H9 (cell line): ENCODE results near the gene PIN4. TPM values are rescaled to one million over a fixed set of nuclear protein-coding genes. Genes with fewer than 3 reads are reported as not detected.

Experiments used
- DNase-seq: peaks from one replicate; pipeline ENCODE4 v3.0.0-alpha.2; 2017
- H2AFZ ChIP-seq: one replicate; pipeline ENCODE4 v1.6.1; 2013; ENCODE audit warnings: mild to moderate bottlenecking, low read length, control low read depth, moderate library complexity
- H2AK5ac ChIP-seq: 2 replicates; pipeline ENCODE4 v1.6.1; 2013; ENCODE audit warnings: low read length, control low read depth, mixed read lengths; ENCODE audit not compliant: insufficient read length
- H2BK120ac ChIP-seq: one replicate; pipeline ENCODE4 v1.6.1; 2013; ENCODE audit warnings: low read depth, mild to moderate bottlenecking, low read length, control low read depth, inconsistent platforms; ENCODE audit not compliant: poor library complexity, severe bottlenecking
- H2BK12ac ChIP-seq: 2 replicates; pipeline ENCODE4 v1.6.1; 2013; ENCODE audit warnings: low read length, control low read depth, mixed read lengths, low read depth; ENCODE audit not compliant: insufficient read length
- H2BK15ac ChIP-seq: 2 replicates; pipeline ENCODE4 v1.6.1; 2013; ENCODE audit warnings: low read depth, low read length, control low read depth
- H2BK20ac ChIP-seq: one replicate; pipeline ENCODE4 v1.6.1; 2013; ENCODE audit warnings: low read depth, mild to moderate bottlenecking, low read length, control low read depth, inconsistent platforms; ENCODE audit not compliant: poor library complexity, severe bottlenecking
- H2BK5ac ChIP-seq: 2 replicates; pipeline ENCODE4 v1.6.1; 2013; ENCODE audit warnings: low read length, control low read depth, mixed read lengths; ENCODE audit not compliant: insufficient read length
- H3K14ac ChIP-seq: 2 replicates; pipeline ENCODE4 v1.6.1; 2013; ENCODE audit warnings: low read length, control low read depth; ENCODE audit not compliant: insufficient read depth
- H3K18ac ChIP-seq: 2 replicates; pipeline ENCODE4 v1.6.1; 2013; ENCODE audit warnings: low read depth, mild to moderate bottlenecking, mixed read lengths, low read length, control low read depth; ENCODE audit not compliant: insufficient read length
- H3K23ac ChIP-seq: 2 replicates; pipeline ENCODE4 v1.6.1; 2013; ENCODE audit warnings: low read length, control low read depth, mixed read lengths, low read depth; ENCODE audit not compliant: insufficient read length
- H3K23me2 ChIP-seq: 2 replicates; pipeline ENCODE4 v1.6.1; 2013; ENCODE audit warnings: low read depth, mild to moderate bottlenecking, mixed read lengths, low read length, control low read depth; ENCODE audit not compliant: insufficient read length, poor library complexity, severe bottlenecking
- H3K27ac ChIP-seq: 2 replicates; pipeline ENCODE4 v1.5.1; 2013; ENCODE audit warnings: low read length, control low read depth, mixed read lengths, low read depth; ENCODE audit not compliant: insufficient read length
- H3K27me3 ChIP-seq: 2 replicates; pipeline ENCODE4 v1.6.1; 2013; ENCODE audit warnings: low read length, control low read depth, inconsistent platforms; ENCODE audit not compliant: insufficient read depth
- H3K4ac ChIP-seq: 2 replicates; pipeline ENCODE4 v1.6.1; 2013; ENCODE audit warnings: low read depth, mild to moderate bottlenecking, control low read depth, inconsistent platforms, low read length, moderate library complexity
- H3K4me1 ChIP-seq: 2 replicates; pipeline ENCODE4 v1.6.1; 2013; ENCODE audit warnings: low read length, control low read depth, inconsistent platforms; ENCODE audit not compliant: insufficient read depth
- H3K4me2 ChIP-seq: 2 replicates; pipeline ENCODE4 v1.6.1; 2013; ENCODE audit warnings: low read length, control low read depth, mixed read lengths; ENCODE audit not compliant: insufficient read length, insufficient read depth
- H3K56ac ChIP-seq: 2 replicates; pipeline ENCODE4 v1.6.1; 2013; ENCODE audit warnings: low read depth, mild to moderate bottlenecking, mixed read lengths, low read length, control low read depth; ENCODE audit not compliant: insufficient read length
- H3K79me1 ChIP-seq: 2 replicates; pipeline ENCODE4 v1.6.1; 2013; ENCODE audit warnings: low read depth, mild to moderate bottlenecking, moderate library complexity, low read length, control low read depth, inconsistent platforms; ENCODE audit not compliant: insufficient read depth, poor library complexity, severe bottlenecking
- H3K79me2 ChIP-seq: 2 replicates; pipeline ENCODE4 v1.6.1; 2013; ENCODE audit warnings: low read length, control low read depth, inconsistent platforms; ENCODE audit not compliant: insufficient read depth
- H3K9ac ChIP-seq: 2 replicates; pipeline ENCODE4 v1.6.1; 2013; ENCODE audit warnings: low read length, control low read depth, mixed read lengths; ENCODE audit not compliant: insufficient read length; ENCODE audit errors: extremely low read depth
- H3K9me3 ChIP-seq: one replicate; pipeline ENCODE4 v1.6.1; 2013; ENCODE audit warnings: low read depth, low read length, inconsistent platforms; ENCODE audit not compliant: control insufficient read depth
- H3T11ph ChIP-seq: one replicate; pipeline ENCODE4 v1.6.1; 2013; ENCODE audit warnings: mild to moderate bottlenecking, low read length, control low read depth, inconsistent platforms
- H4K20me1 ChIP-seq: one replicate; pipeline ENCODE4 v1.6.1; 2013; ENCODE audit not compliant: control insufficient read depth, insufficient read length, insufficient read depth
- H4K5ac ChIP-seq: 2 replicates; pipeline ENCODE4 v1.6.1; 2013; ENCODE audit warnings: low read depth, mild to moderate bottlenecking, mixed read lengths, low read length, control low read depth; ENCODE audit not compliant: insufficient read length
- H4K8ac ChIP-seq: replicated peaks from 2 replicates; pipeline ENCODE4 v1.6.1; 2013; ENCODE audit warnings: low read length, control low read depth, mixed read lengths, low read depth; ENCODE audit not compliant: insufficient read length
- H4K91ac ChIP-seq: 2 replicates; pipeline ENCODE4 v1.6.1; 2013; ENCODE audit warnings: low read depth, mild to moderate bottlenecking, moderate library complexity, mixed read lengths, low read length, control low read depth; ENCODE audit not compliant: insufficient read length
- H3K27ac Mint-ChIP-seq, 3 experiments: 2 replicates in 2 of 3; 3 replicates in 1 of 3; pipeline ENCODE4 v1.8.0; 2020 to 2021; ENCODE audit warnings: mixed read lengths in 3 of 3, mild to moderate bottlenecking in 1 of 3, moderate library complexity in 1 of 3
- H3K27me3 Mint-ChIP-seq: 2 replicates; pipeline ENCODE4 v1.8.0; 2021; ENCODE audit warnings: low read depth, mild to moderate bottlenecking, moderate library complexity, mixed read lengths
- H3K36me3 Mint-ChIP-seq, 3 experiments: 2 replicates in 2 of 3; 3 replicates in 1 of 3; pipeline ENCODE4 v1.8.0; 2020 to 2021; ENCODE audit warnings: low read depth in 3 of 3, mixed read lengths in 3 of 3; ENCODE audit not compliant: insufficient read depth in 1 of 3
- H3K4me1 Mint-ChIP-seq, 2 experiments: 2 replicates each; pipeline ENCODE4 v1.8.0; 2020; ENCODE audit warnings: mixed read lengths in 2 of 2
- H3K4me3 Mint-ChIP-seq, 2 experiments: 2 replicates in 1 of 2; 3 replicates in 1 of 2; pipeline ENCODE4 v1.8.0; 2020 to 2021; ENCODE audit warnings: mild to moderate bottlenecking in 2 of 2, mixed read lengths in 2 of 2, moderate library complexity in 1 of 2
- H3K9me3 Mint-ChIP-seq, 2 experiments: 2 replicates in 1 of 2; 3 replicates in 1 of 2; pipeline ENCODE4 v1.8.0; 2020; ENCODE audit warnings: mild to moderate bottlenecking in 2 of 2, mixed read lengths in 2 of 2, moderate library complexity in 1 of 2
- CTCF ChIP-seq: fragments of 200-600 bp; sonication (generic); conservative IDR thresholded peaks from 3 replicates; pipeline ENCODE4 v1.8.0; 2021; ENCODE audit warnings: antibody characterized with exemption, mild to moderate bottlenecking
- WGBS: extraction: QIAGEN DNeasy Blood & Tissue Kit; methylation state at CpG from one replicate; pipeline ENCODE4 v1.1.7; 2013; ENCODE audit warnings: missing lambda C conversion rate, low lambda C conversion rate, mixed read lengths; ENCODE audit not compliant: insufficient read length; ENCODE audit errors: extremely low coverage; 5-methylcytosine and 5-hydroxymethylcytosine counted together
- total RNA-seq: library from RNA; stranded (reverse); gene quantifications from 2 replicates; pipeline ENCODE4 v1.2.1, GENCODE V29; 2021

PIN4 gene
- total RNA-seq, 1 experiment from 2014 or later = 16.3 TPM

DNA sequence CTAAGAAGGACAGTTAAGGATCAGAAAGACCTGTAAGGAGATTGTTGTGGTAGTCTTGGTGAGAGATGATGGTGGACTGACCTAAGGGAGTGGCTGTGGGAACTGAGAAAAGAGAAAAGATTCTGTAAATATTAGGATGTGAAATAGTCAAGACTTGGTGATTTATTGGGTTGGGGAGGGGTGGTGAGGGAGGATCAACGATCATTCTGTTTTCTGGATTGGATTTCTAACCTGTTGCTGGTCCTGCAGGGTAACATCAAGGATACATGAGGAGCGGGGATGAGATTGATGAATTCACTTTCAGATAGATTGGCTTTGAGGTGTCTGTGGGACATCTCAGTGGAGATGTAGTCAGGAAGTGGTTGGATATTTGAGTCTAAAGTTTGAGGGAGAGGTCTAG is 1.4 kb downstream of the PIN4 start:
- peak overlapping the region; percentile 47 for H3K4me2 ChIP-seq
- no peaks in the 10 kb centered on the region for H3K27me3 ChIP-seq
- no peak overlapping the region for H2BK120ac ChIP-seq
- H3K27ac ChIP-seq = no peak overlapping the region
- H2BK15ac ChIP-seq = no peak overlapping the region
- H3K56ac ChIP-seq = no peak overlapping the region
- no peak overlapping the region for H3K27ac Mint-ChIP-seq
- no peak for TF ChIP-seq CTCF
- H2BK12ac ChIP-seq = no peak overlapping the region
- no peak overlapping the region for H3T11ph ChIP-seq
- H3K27me3 Mint-ChIP-seq = no peaks in the 10 kb centered on the region
- H3K36me3 Mint-ChIP-seq = peaks cover 7 to 26% (median 20%) of the 10 kb centered on the region in 3 experiments
- H3K4ac ChIP-seq = no peak overlapping the region
- H3K9me3 Mint-ChIP-seq = peaks cover 25 to 36% of the 10 kb centered on the region in 2 experiments
- H3K4me1 Mint-ChIP-seq = peaks cover 0 to 5% of the 10 kb centered on the region in 2 experiments; a peak in 1 of 4 replicates
- no peak for DNase-seq
- peaks cover 3% of the 10 kb centered on the region for H4K20me1 ChIP-seq
- H2BK20ac ChIP-seq = no peak overlapping the region
- no peak overlapping the region for H2AFZ ChIP-seq
- no peaks in the 10 kb centered on the region for H3K4me1 ChIP-seq
- no peaks in the 10 kb centered on the region; the same call in 1 of the 2 replicates for H3K79me2 ChIP-seq
- no peak overlapping the region for H4K8ac ChIP-seq
- H3K9ac ChIP-seq = no peak overlapping the region
- H2AK5ac ChIP-seq = no peak overlapping the region
- no peak overlapping the region for H3K18ac ChIP-seq
- H3K23me2 ChIP-seq = no peaks in the 10 kb centered on the region
- H3K14ac ChIP-seq = no peak overlapping the region
- H4K5ac ChIP-seq = no peak overlapping the region
- no peak overlapping the region for H3K4me3 Mint-ChIP-seq
- H3K79me1 ChIP-seq = no peaks in the 10 kb centered on the region
- peaks cover 50% of the 10 kb centered on the region for H3K9me3 ChIP-seq
- no peak overlapping the region for H4K91ac ChIP-seq
- H2BK5ac ChIP-seq = no peak overlapping the region
- no CpG with 5 or more reads among the region's 2 CpGs for WGBS
- H3K23ac ChIP-seq = no peak overlapping the region
